ENCODE data around the gene TVP23C. TPM values are rescaled to one million over a fixed set of nuclear protein-coding genes. Genes with fewer than 3 reads are reported as not detected.

TVP23C gene
- total RNA-seq, 2 experiments from 2014 or later, result 18.0 to 19.3 TPM

DNA sequence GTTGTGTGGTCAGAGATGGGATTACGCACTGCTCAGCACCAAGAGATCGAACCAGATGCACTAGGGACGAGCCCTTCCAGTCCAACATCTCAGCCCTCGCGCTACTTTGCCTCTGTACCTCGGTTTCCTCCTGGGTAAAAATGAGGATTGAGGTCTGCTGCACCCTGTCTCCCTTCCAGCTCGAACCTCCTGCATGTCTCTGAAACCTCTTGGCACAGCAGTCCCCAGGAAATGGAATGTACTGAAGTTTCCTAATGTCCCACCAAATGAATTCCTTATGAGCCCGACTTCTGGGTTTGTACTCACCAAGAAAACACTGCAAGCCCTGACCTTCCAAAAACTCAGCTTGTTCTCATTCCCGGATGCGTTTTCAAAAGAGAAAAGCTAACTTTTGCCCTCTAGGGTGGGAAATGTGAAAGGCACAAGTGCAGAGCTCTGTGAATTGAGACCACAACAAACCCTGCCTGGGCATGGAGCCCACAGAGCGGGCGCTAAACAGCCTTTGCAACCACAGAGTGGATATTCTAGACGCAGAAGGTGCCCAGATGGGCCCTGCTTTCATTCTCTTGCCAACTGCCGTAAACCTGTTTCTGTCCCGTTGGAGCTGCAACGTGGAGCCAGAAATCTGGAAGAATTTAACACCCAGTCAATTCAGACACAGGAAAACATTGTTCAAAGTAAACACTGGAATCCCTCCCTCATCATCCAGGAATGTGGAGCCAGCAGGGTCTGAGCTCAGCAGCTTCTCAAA is 106.1 kb downstream of the TVP23C start:
- DNase-seq, result no peak
- Mint-ChIP-seq H3K4me1 (no peaks in the 10 kb centered on the region), H3K27me3 (no peaks in the 10 kb centered on the region), H3K4me3 (no peak overlapping the region), H3K9me3 (peaks cover 8% of the 10 kb centered on the region), H3K27ac (no peak overlapping the region), H3K36me3 (ENCODE audit: low read depth) (peaks cover 8% of the 10 kb centered on the region)
- ChIA-PET CTCF (no interaction called here), POLR2A (no interaction called here)

GRCh38 chr17:15456496-15456895 is 106.8 kb downstream of the TVP23C start:
- no peak overlapping the region for H3K27ac Mint-ChIP-seq

DNA sequence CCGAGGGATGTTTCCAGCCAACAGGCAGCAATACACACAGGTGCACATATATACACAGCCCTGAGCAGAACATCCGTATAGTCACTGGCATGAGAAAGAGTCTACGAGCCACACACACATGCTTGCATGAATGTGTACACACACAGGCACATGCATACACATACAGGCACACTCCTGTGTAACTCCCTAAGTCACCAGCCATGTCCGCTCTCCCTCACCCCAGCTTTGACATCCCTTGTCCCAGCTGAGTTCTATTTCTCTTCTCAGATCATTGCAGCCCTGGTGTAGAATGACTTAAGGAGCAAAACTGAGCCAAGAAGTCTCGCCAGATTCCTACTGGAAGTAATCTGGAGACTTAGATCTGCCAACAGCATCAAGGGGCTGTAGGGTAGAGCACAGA is 108.9 kb downstream of the TVP23C start:
- H3K27me3 Mint-ChIP-seq, result no peaks in the 10 kb centered on the region
- H3K36me3 Mint-ChIP-seq (ENCODE audit: low read depth), result peaks cover 3% of the 10 kb centered on the region
- no peak overlapping the region for H3K27ac Mint-ChIP-seq
- POLR2A ChIA-PET, result no interaction called here
- no peaks in the 10 kb centered on the region for H3K4me1 Mint-ChIP-seq
- CTCF ChIA-PET, result no interaction called here
- peaks cover 8% of the 10 kb centered on the region for H3K9me3 Mint-ChIP-seq
- no peak overlapping the region for H3K4me3 Mint-ChIP-seq
- DNase-seq, result no peak

More at GRCh38 chr17:15456496-15456895, 106.8 kb downstream of the TVP23C start:
- no peak for DNase-seq
- POLR2A ChIA-PET, result no interaction called here
- Mint-ChIP-seq H3K4me1 (no peaks in the 10 kb centered on the region), H3K4me3 (no peak overlapping the region), H3K27me3 (no peaks in the 10 kb centered on the region), H3K36me3 (ENCODE audit: low read depth) (peaks cover 8% of the 10 kb centered on the region), H3K9me3 (peaks cover 8% of the 10 kb centered on the region)
- CTCF ChIA-PET, result no interaction called here

DNA sequence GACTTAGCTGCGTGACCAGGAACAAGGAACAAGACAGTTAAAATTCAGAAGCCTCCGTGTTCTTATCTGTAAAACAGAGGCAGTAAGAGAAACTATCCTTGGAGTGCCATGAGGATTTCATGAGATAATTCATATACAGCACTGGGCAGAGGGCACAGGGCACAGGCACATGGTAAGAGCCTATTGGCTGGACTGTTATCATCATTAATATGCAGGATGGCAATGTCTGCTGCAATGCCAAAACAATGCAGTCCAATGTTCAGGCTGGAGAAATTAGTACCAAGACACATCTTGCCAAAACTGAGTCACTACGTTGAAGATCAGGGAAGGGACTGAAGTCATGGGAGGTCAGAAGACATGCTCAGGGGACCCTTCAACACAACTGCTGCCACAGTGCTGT is 109.5 kb downstream of the TVP23C start:
- ChIA-PET POLR2A (no interaction called here), CTCF (no interaction called here)
- Mint-ChIP-seq H3K27me3 (no peaks in the 10 kb centered on the region), H3K4me3 (no peak overlapping the region), H3K9me3 (peaks cover 8% of the 10 kb centered on the region), H3K27ac (no peak overlapping the region), H3K36me3 (ENCODE audit: low read depth) (peaks cover 3% of the 10 kb centered on the region), H3K4me1 (no peaks in the 10 kb centered on the region)
- DNase-seq, result no peak

DNA sequence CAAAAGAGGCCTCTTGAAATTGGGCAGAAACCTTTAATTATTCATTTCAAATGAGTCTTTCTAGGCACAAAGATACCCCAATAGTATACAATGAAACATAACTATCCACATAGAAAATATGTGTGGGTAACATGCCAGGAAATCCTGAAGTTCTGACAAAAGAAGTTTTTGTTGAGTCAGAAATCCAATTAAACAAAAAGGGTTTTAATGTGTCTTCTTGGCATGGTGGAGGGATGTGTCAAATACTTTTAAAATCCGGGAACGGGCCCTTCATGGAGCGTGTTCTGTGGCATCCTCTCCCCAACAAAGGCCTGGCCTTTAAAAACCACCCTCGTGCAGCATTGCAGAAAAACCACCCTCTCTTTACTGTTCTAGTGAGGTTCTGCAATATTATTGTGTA is 110.0 kb downstream of the TVP23C start:
- Mint-ChIP-seq H3K36me3 (ENCODE audit: low read depth) (peaks cover 3% of the 10 kb centered on the region), H3K27me3 (no peaks in the 10 kb centered on the region), H3K4me1 (no peaks in the 10 kb centered on the region), H3K27ac (no peak overlapping the region), H3K4me3 (no peak overlapping the region), H3K9me3 (peaks cover 8% of the 10 kb centered on the region)
- ChIA-PET CTCF (no interaction called here), POLR2A (no interaction called here)
- no peak for DNase-seq

GRCh38 chr17:15452746-15453145 is 110.5 kb downstream of the TVP23C start:
- no peaks in the 10 kb centered on the region for H3K4me1 Mint-ChIP-seq
- no peak overlapping the region for H3K27ac Mint-ChIP-seq
- CTCF ChIA-PET, result no interaction called here
- peaks cover 3% of the 10 kb centered on the region for H3K36me3 Mint-ChIP-seq (ENCODE audit: low read depth)
- H3K4me3 Mint-ChIP-seq, result no peak overlapping the region
- no peak for DNase-seq
- peaks cover 8% of the 10 kb centered on the region for H3K9me3 Mint-ChIP-seq
- POLR2A ChIA-PET, result no interaction called here
- no peaks in the 10 kb centered on the region for H3K27me3 Mint-ChIP-seq

Other genes starting within 250 kb of the TVP23C start
- under 1 TPM in 1 of 2 experiments, not detected in 1; 0.25 TPM for gene TEKT3, start 221.9 kb downstream of the TVP23C start, total RNA-seq
- 1 to 10 TPM; 5.1 to 5.3 TPM for gene CDRT4, start 95.9 kb downstream of the TVP23C start, total RNA-seq
- under 1 TPM; 0.15 to 0.35 TPM for gene FBXW10B, start 56.2 kb upstream of the TVP23C start, total RNA-seq
- 1 to 10 TPM; 8.7 to 8.9 TPM for gene TRIM16, start 120.8 kb upstream of the TVP23C start, total RNA-seq
- gene ZNF286A, start 136.3 kb upstream of the TVP23C start, total RNA-seq, result 10 to 100 TPM; 18.1 to 20.0 TPM
- not detected for gene TBC1D26, start 168.8 kb upstream of the TVP23C start, total RNA-seq

Measured in activated CD4-positive, alpha-beta memory T cell treated with anti-CD3 and anti-CD28 coated beads, Interleukin-2, amount 10 ng/mL, durations not matched to agents 7 days and 5 days (primary cell).